Right kidney (tissue), 1 donor: ENCODE results near the gene AMPH.
"Not testable (repeated sequence)": the region's sequence is repeated elsewhere in the genome, so short reads cannot be mapped to it uniquely, and the experiment has no call there.

Experiments used
- DNase-seq: peaks from one replicate; pipeline ENCODE4 v3.0.0-alpha.2; 2016

The AMPH gene

DNA sequence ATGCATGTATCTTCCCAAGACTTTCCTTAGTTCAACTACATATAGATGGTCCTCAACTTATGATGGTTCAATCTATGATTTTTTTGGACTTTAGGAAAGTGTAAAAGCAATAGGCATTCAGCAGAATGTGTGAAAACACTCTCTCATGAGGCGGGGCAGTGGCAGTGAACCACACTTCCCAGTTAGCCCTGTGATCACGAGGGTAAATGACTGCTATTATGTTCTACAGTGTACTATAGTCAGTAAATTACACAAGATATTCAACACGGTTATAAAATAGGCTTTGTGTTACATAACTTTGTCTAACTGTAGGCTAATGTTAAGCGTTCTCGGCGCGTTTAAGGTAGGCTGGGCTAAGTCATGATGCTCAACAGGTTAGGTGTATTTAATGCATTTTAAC, 169.3 kb downstream of the AMPH start:
- no peak for DNase-seq

DNA sequence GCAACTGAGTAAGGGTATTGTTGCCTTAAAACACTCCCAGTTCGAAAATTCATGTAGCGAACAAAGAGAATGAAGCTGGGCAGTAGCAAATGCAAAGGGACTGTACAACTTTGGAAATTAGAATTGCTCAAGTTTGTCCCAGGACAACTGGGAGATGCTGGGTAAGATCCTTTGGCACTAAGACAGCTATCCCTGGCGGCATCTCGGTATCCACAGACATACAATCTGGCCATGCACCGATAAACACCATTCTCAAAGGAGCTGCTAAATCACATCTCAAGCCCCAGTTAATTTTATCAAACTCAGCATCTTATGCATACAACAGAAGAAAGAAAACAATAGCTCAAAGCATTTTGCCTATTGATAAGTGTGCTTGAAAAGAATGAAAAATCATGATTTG, 177.3 kb downstream of the AMPH start:
- no peak for DNase-seq

DNA sequence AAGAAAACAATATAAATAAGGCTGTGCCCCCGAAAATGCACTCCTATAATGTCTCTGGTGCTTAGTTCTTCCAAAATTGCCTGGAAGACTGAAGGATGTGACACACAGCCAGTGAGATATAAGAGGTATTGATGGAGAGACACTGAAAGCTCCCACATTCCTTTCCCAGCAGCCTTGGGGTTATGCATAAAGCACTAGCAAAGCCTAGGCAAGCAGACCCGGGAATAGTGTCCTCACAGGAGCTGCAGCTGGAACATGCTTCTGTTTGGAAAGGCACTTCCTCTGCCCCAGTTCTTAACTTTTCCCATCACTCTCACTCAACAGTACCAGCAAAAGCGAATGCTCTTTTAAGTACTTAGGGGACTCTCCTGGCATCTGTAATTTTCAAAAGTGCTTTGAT, 178.0 kb downstream of the AMPH start:
- DNase-seq = peak; percentile 33

DNA sequence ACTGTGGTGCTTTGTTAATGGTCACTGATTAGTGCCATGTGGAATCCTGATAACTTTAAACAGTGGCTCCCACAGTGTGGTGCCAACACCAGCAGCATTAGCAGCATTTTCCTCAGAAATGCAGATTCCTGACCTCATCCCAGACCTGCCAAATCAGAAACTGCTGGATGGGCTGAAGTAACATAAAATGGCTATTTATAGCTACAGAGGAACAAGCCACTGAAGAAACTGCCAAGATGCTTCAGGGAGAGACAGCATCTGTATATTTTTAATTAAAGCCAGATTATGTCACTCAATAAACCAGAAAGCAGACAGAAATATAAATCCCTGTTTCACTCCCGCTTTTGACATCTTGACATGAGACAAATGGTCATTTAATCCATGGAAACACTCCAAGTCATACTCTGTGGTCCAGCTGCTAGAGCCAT, 178.5 kb downstream of the AMPH start:
- DNase-seq = no peak

DNA sequence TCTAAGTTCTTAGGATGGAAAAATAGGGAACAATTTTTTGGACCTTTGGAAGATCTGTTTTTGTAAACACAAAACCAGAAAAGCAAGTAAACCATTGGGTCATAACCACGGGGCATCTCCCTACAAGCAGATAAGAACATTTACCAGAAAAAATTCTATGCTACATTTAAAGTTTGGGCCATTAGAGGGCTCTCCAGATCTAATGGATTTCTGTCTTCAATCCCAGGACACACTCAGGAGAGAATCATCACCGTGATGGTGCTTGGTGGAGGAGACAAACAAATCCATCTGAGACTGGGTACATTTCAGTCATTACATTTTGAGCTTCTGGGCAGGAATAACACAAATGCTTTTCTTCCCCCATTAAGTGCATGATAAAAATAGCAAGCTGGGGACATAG, 179.3 kb downstream of the AMPH start:
- DNase-seq = no peak

DNA sequence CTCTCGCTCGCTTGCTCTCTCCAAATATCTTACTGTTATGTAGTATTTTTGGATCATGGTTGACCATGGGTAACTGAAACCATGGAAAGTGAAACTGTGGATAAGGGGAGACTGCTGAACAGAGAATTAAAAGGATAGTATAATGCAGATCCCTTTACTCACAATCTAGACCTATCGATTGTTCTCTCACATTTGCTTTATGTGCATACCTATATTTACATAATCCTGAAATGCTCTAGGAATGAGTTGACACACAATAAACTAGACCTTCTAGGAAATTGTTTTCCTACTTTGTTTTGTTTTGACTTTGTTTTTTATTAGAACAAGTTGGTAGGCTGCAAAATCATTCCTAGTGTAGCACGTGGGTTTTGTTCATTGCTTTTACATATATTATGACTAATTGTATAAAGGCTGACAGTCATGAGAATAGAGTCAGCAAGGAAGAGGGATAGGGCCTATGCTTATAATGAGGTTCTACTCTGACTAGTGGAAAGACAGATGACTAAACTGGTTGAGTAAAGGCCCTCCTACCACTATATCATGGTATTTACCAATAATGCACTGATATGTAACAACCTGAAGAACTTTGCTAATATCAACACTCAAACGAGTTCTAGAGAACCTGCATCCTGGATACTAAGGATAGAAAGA, 182.5 kb downstream of the AMPH start:
- DNase-seq = no peak

DNA sequence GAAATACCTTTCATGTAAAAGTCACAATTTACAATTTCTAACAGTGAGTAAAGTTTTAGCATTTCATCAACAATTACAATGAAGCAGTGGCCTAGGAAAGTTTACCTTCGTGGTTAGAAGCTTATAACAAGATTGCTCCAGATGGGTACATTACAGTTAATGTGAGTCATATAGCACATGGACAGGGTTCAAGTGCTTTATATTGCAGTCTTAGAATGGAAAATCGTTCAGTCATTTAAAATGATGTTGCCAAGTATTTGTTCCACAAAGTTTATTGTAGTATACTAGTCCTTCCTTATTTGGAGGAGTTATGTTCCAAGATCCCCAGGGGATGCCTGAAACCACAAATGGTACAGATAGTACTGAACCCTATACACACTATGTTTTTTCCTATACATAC, 183.1 kb downstream of the AMPH start:
- no peak for DNase-seq

DNA sequence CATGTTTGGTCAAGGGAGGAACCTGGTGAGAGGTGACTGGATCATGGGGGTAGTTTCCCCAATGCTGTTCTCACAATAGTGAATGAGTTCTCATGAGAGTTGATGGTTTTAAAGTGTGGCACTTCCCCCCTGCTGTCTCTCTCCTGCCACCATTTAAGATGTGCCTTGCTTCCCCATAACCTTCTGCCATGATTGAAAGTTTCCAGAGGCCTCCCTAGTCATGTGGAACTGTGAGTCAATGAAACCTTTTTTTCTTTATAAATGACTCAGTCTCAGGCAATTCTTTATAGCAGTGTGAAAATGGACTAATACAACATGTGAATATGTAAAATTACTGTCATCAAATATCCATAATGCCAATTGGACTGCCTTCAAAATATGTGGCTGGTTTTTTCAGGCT, 192.2 kb downstream of the AMPH start:
- no peak for DNase-seq

DNA sequence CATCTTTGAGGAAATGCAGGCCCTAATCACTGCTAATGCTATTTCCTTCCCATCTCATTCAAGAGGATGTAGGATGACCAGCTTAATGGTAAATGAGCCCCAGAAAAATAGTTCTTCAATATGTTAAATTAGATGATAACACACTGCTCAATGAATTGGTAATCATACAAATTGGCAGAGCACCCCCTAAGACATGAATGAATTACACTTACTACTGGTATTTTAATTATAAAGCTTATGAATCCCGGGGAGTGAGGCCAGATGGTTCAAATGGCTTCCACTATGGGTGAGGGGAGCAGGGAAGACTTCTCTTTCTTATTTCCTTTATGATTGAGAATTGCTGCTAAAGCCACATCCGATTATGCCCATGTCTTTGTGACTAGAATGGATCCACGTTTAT, 198.5 kb downstream of the AMPH start:
- DNase-seq = no peak

DNA sequence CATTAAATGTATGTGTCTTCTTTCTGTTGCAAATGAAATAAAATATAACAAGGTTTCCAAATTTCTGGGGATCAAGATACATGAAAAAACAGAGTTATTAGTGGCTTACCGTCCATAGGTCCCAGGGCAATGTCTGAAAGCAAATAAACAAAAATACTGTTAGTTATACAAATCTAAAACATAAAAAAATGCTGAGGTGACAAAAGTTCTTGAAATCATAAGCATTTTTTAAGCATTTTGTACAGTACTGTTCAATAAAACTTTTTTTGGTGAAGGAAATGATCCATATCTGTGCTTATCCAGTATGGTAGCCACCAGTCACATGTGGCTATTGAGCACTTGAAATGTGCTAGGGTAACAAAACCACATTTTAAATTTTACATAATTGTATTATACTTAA, 199.1 kb downstream of the AMPH start:
- no peak for DNase-seq

DNA sequence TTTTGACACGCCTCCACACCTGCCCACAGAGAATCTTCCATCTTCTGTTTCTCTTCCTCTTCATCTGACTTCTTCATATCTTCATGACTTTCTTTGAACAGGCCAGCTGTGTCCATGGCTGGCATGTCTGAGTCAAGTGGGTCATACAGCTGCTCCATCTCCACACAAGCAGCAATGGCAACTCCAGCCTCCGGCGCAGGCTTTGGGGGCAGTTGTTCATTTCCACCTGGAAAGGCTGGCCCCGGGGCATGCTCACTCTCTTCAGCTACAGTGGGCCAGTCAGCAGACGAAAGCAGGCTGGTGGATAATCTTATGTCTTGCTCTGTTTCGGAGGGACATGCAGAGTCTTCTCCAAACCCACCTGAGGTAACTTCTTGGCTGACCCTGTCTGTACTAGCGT, 202.1 kb downstream of the AMPH start:
- DNase-seq = no peak

DNA sequence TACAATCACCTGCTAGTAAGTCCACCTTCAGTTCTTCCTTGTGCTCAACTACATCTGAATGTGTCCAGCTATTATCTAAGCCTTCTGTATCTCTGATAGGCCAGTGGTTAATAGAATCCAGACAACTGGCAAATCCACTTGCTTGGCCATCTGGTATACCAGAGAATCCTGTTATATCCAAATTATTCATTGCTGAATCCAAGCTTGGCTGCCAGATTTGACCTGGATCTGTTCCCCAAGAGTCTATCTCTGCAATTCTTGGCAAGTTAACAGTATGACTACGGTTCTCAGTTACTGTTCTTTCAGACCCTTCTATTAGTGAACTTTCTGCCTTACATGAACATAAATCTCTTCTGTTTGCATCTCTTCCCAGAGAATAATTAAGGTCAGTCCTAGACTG, 203.1 kb downstream of the AMPH start:
- DNase-seq = no peak

DNA sequence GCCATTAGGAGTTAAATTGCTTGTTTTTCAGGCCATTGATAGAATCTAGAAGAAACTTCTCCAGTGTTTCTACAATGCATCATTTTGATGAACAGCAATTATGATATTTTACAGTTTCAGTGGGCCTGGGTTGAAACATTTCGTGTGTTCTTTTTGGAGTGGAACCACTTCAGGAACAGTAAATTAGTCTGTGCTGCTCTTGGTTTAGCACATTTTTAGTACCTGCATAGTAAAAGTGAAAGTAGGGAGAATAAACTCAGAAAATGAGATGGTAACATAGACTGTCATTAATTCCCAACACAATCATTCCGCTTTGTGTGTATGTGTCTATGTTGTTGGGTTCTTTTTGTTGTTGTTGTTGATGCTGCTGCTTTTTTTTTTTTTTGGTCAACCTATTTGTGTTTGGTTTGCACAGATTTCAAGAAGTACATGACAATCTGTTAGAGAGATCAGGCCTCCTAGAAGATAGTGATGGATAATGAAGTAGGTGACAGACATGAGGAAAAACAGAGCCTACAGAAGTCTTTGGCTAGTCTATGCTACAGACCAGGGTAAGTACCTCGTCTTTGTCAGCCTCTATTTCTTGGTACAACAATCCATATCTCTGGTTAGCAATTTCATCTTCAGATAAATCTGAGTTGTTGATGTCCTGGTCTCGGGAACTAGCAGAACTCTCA, 203.8 kb downstream of the AMPH start:
- no peak for DNase-seq

DNA sequence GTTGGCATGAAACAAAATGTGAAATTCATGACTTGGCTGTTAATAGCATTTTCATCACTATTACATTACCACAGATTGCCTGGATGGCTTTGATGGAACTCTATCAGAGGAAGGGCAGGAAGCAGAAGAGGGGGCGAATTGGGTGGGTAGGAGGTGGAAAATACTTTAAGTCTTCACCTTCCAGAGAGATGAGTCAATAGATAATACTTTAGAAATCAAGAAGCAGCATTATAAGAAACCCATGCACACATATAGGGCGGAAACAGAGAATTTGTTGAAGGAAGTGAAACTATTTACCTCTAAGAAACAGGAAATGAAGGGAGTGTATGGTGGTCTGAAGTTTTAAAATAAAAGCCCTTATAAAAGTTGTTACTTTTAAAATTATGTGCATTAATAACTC, 205.7 kb downstream of the AMPH start:
- no peak for DNase-seq

DNA sequence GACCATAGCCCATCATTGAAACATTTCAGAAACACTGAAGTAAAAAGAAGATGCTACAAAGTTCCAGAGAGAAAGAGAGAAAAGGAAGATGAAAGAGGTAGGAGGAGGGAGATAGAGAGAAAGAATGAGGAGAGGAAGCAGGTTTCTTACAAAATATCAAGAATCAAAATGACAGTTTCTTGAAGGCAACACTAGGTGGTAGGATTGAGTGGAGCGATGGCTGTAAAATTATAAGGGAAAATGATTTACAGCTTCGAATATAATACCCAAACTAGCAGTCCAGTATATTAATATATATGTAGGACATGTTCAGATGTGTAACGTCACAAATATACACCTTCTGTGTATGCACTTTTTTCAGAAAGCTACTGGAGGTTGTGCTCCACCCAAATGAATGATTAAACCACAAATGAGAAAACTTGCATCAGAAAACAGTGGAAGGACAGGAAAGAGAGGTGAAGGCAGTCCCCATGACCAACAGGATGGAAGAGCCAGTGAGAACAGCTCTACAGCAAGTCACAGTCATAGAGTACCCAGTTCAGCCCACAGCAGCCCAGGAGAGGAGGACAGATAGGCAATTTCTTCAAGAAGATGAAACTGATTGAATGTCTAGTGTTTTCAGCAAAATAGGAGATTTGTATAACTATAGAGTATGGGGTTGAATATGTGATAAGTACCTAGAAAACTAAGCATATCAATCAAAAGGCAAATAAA, 206.3 kb downstream of the AMPH start:
- no peak for DNase-seq

DNA sequence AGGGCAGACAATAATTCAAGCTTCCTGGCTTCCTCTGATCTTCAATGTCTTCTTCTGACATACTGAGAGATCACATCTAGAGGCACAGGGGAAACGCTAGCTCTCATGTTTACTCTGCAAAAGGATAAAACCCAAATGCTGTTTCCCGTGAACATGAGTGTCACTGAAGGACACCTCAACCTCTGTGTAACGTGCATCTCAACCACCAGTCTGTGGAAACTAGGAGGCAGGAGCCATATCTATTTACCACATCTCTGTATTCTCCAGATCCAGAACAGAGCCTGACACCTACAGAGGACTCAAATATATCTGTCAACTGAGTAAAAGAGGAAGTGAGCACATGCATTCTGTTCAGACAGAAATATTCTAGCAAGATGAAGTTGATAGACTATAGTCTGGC, 217.4 kb downstream of the AMPH start:
- no peak for DNase-seq

DNA sequence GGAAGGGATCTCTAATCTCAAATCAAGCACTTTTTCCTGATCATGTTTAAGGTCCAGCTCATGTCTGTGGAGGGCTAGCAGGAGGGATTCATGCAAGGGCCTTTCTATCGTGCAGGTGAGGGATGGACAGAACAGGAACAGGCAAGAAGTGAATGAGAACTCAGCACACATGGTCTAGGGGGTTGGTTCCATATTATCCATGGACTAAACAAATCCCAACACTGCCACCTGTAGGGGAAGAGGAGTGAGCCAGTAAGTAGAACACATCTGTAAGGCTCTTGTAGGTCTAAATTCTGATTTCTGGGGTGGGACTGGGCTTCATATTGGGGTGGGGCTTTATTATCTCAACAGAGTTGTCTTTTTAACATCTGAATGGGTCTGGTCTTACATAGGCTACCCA, 219.8 kb downstream of the AMPH start:
- DNase-seq = no peak

DNA sequence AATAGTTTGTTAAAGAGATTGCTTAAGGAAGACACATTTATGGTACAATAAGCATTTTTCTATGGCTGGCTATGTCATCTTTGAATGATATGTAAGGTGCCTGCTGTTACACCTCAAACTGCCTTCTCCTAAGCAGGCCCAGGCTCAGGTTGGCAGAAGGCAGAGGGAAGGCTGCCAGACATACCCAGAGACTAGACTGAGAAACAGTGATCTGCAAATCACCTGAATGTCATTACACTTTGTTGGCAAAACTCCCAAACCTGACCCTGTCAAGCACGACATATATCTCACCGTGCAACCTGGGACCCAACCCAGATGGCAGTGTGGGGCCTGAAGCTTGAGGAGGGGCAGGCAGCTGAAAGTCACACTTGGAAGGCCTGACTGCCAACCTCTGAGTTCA, 221.1 kb downstream of the AMPH start:
- DNase-seq = no peak

DNA sequence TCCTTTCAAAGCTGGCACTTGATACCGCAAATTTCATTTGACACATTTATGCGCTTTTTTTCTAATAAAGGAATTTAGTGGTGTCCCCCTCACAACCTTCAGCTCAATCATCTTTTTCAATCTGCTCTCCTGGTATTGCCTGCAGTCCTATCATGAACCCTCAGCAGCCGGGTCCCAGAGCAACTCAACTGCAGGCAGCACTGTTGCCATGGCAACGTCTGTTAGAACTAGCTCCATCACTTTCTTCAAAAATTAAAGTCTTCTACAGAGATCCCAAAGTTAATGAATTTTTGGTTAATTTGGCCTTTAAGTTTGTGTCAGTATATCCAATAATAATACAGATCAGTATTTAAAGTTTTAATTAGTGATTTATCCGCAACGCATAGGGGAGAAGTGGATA, 221.6 kb downstream of the AMPH start:
- no peak for DNase-seq

DNA sequence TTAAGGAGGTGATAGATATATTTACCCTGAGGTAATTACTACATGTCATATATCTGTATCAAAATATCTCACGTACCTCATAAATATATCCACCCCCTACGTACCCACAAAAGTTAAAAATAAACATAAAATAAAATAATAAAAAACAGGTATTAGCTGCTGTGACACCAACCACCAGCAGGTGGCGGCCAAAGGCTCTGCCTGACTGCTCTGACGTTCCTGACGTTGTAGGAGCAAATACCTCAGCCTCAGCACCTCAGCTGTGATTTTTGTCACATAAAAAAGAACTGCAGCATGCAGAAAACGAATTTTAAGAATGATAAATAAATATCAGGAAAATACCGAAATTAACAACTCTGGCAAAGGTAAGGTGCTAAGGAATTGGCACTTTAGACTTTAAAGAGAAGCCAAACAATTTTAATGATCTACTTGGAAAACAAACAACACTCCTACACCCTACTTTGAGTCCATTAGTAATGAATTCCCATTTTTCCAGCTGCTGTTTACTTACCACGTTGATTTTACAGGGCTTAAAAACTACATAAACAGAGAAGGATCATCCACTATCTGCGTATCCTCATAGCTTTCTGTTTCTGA, 232.3 kb downstream of the AMPH start:
- DNase-seq = peak; percentile 8

DNA sequence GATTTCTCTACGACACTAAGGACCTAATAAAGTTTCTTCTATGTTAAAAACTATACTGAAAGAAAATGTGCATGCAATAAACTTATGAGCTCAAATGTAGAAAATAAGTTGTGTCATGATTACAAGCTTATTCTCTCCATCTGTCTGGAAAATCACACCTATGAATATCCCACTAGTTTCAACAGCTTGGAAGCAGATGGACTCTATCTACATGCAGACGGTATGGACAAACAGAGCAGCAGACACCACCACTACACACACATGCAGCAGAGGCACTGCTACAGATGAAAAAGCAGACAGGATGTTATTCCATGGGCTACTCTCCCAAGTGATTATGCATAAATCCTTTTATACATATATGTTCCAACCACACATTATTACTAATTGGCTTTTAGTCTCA, 234.3 kb downstream of the AMPH start:
- no peak for DNase-seq

DNA sequence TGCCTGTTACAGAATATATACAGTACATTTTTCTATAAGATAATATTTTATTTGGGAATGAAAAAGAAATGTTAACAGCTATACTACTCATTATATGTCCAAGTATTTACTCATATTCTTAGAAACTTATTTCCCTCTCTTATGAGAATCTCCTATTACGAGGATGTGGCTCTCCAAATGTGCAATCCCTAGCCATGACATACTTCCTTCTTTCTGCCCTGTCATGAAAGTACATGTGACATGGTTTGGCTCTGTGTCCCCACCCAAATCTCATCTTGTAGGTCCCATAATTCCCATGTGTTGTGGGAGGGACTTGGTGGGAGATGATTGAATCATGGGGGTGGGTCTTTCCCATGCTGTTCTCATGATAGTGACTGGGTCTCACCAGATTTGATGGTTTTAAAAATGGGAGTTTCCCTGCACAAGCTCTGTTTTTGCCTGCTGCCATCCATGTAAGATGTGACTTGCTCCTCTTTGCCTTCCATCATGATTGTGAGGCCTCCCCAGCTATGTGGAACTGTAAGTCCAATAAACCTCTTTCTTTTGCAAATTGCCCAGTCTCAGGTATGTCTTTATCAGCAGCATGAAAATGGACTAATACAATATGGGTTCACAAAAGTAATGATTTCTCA, 235.1 kb downstream of the AMPH start:
- not testable (repeated sequence) for DNase-seq

DNA sequence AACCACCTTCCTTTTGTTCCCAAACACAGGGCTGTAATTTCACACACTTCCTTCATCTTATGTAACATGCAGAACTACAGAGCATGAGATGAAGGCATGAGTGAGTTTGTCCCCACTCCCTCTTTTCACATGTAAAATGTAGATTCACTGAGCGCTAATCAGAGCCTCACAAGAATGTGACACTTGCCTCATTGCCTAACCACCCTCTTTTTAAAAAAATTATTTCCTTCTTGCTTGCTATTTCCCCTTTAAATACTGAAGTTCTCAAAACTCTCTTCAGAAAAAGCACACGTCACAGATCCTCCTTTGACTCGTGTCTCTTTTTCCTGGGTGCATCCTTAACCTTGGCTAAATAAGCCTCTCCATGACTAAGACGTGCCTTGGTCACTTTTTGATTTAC, 236.5 kb downstream of the AMPH start:
- DNase-seq = no peak
